PC-3 (cell line): ENCODE data around the gene EIF4G1. TPM values are rescaled to one million over a fixed set of nuclear protein-coding genes. Genes with fewer than 3 reads are reported as not detected.

Source experiments
- ATAC-seq: fragments of 200-7000 bp; cut with Tn5 transposase; 2 replicates; pipeline ENCODE4 v1.9.1; 2020; ENCODE audit warnings: mild to moderate bottlenecking, moderate library complexity
- BruUV-seq: library from RNA; stranded (reverse); fragments of 400-500 nt; replicated peaks from 2 replicates; lab custom pipeline; 2021; lab: Mats Ljungman, UMichigan
- CTCF ChIA-PET: fragments of 300-600 bp; sonication (Branson Sonifier 250); formaldehyde crosslinking; loops from one replicate; lab custom pipeline; 2022; ENCODE audit warnings: antibody characterized with exemption; lab: Charles Lee
- POLR2A ChIA-PET: fragments of 300-600 bp; sonication (Branson Sonifier 250); formaldehyde crosslinking; loops from one replicate; lab custom pipeline; 2022; ENCODE audit warnings: antibody characterized with exemption; ENCODE audit not compliant: unreplicated experiment; lab: Charles Lee
- DNase-seq: peaks from one replicate; pipeline ENCODE4 v3.0.0-alpha.2; 2015
- H2AFZ ChIP-seq: fragments of 300-600 bp; sonication (generic); 2 replicates; pipeline ENCODE4 v1.6.0; 2016; ENCODE audit warnings: antibody characterized with exemption, low read length
- H3F3A ChIP-seq: fragments of 300-600 bp; sonication (generic); one replicate; pipeline ENCODE4 v1.6.0; 2017; ENCODE audit warnings: antibody characterized with exemption, low read length, control low read depth, mild to moderate bottlenecking; ENCODE audit not compliant: unreplicated experiment
- H3K27ac ChIP-seq: fragments of 300-600 bp; sonication (generic); 2 replicates; pipeline ENCODE4 v1.5.1; 2016; ENCODE audit warnings: mild to moderate bottlenecking, low read length
- H3K27me3 ChIP-seq: fragments of 300-600 bp; sonication (generic); 2 replicates; pipeline ENCODE4 v1.6.1; 2016; ENCODE audit warnings: low read length, mixed read lengths
- H3K36me3 ChIP-seq: fragments of 300-600 bp; sonication (generic); 2 replicates; pipeline ENCODE4 v1.6.1; 2016; ENCODE audit warnings: low read depth, mixed run types, low read length, mixed read lengths
- H3K4me1 ChIP-seq: fragments of 300-600 bp; sonication (generic); 2 replicates; pipeline ENCODE4 v1.5.1; 2016; ENCODE audit warnings: low read length; ENCODE audit not compliant: insufficient read depth
- H3K4me2 ChIP-seq: fragments of 300-600 bp; sonication (generic); 2 replicates; pipeline ENCODE4 v1.6.0; 2016; ENCODE audit warnings: low read length
- H3K4me3 ChIP-seq: fragments of 300-600 bp; sonication (generic); 2 replicates; pipeline ENCODE4 v1.5.1; 2016; ENCODE audit warnings: mild to moderate bottlenecking, low read length, mixed read lengths
- H3K79me2 ChIP-seq: fragments of 300-600 bp; sonication (generic); 2 replicates; pipeline ENCODE4 v1.6.1; 2017; ENCODE audit warnings: low read length, mixed read lengths
- H3K9ac ChIP-seq: fragments of 300-600 bp; sonication (generic); 2 replicates; pipeline ENCODE4 v1.6.0; 2016; ENCODE audit warnings: mild to moderate bottlenecking, low read length
- H3K9me2 ChIP-seq: fragments of 300-600 bp; sonication (generic); replicated peaks from 2 replicates; pipeline ENCODE4 v1.6.1; 2016; ENCODE audit warnings: mixed run types, low read length, mixed read lengths
- H3K9me3 ChIP-seq: fragments of 300-600 bp; sonication (generic); 2 replicates; pipeline ENCODE4 v1.6.1; 2016; ENCODE audit warnings: low read length, mixed read lengths
- H4K20me1 ChIP-seq: fragments of 300-600 bp; sonication (generic); 2 replicates; pipeline ENCODE4 v1.6.1; 2016; ENCODE audit warnings: low read length, mixed read lengths
- EZH2 ChIP-seq: fragments of 300-600 bp; sonication (generic); IDR thresholded peaks from one replicate; pipeline ENCODE4 v1.6.1; 2017; ENCODE audit warnings: antibody characterized with exemption, mild to moderate bottlenecking, low read length; ENCODE audit not compliant: unreplicated experiment
- EZH2phosphoT487 ChIP-seq: fragments of 300-600 bp; sonication (generic); IDR thresholded peaks from 2 replicates; pipeline ENCODE4 v1.6.1; 2018; ENCODE audit warnings: mild to moderate bottlenecking, antibody characterized with exemption, low read length, borderline replicate concordance
- intact Hi-C: fragments of 100-400 bp; cut with micrococcal nuclease; formaldehyde crosslinking; loops from 2 replicates; pipeline ENCODE4 v1.9.0; 2023
- total RNA-seq: library from RNA; depleted of rRNA; stranded (reverse); fragments of >200 nt; gene quantifications from 2 replicates; pipeline ENCODE4 v1.2.3, GENCODE V29; 2014
- TF ChIP-seq, protein P1 (sequence below): fragments of 300-600 bp; sonication (generic); conservative IDR thresholded peaks from 2 replicates; pipeline ENCODE4 v1.5.1; 2017; ENCODE audit warnings: antibody characterized with exemption, low read depth, mild to moderate bottlenecking, low read length

EIF4G1 gene
- total RNA-seq, 1 experiment from 2014 or later = 463 TPM

DNA sequence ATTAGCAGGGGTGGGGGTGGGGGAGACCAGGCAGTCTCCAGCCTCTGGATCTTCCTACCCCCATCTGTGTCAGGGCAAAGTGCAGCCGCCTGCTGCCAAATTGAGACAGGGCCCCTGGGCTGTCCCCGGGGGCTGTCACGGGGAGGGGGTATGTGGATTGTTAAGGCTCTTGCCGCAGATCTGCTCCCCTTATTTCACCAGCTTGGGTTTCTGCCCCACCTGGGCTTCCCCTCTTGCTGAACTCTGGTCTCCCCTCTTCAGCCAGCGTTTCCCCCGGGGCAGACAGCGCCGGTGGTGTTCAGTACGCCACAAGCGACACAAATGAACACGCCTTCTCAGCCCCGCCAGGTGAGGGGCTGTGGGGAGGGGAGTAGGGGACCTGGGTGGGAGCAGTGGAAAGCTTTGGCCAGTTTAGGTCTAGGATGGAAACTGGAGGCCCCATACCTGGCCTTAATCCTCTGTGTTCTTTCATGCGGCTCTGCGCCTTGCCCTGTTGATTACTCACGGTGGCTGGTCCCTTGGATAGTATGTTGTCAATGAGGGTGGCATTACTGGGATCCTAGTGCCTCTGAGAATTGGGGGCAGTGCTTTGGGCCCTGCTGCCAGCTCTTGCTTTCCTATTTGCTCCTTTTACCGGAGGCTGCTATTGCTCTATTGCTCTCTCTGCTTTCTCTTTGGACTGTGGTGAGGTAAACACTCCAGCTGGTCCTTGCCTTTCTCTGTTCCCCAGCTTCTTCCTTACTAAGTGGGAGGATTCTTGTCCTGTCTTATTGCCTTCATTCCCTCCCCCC lies 1.7 kb downstream of the EIF4G1 start:
- intact Hi-C loops = loop anchor here (2.0 kb wide), 1 partner anchor 19 kb away; no protein-coding TSS in a partner anchor
- POLR2A ChIA-PET = interaction anchor here (0.5 to 0.6 kb wide), 2 partner anchors 27 to 35 kb away, joined by 5 to 19 read pairs; no protein-coding TSS in a partner anchor
- peak; percentile 32 for DNase-seq
- no TSS peak for BruUV-seq
- Histone ChIP-seq H3K79me2 (peaks cover 63% of the 10 kb centered on the region), H3K36me3 (peaks cover 34% of the 10 kb centered on the region), H3K9me3 (no peaks in the 10 kb centered on the region), H3K27ac (peak overlapping the region; percentile 90), H3K4me3 (peak overlapping the region; percentile 100), H3K9me2 (no peaks in the 10 kb centered on the region), H2AFZ (no peak overlapping the region), H3K27me3 (no peaks in the 10 kb centered on the region), H3K4me1 (peaks cover 45% of the 10 kb centered on the region), H3K9ac (peak overlapping the region; percentile 100), H3F3A (peaks cover 5% of the 10 kb centered on the region), H4K20me1 (peaks cover 56% of the 10 kb centered on the region), H3K4me2 (peak overlapping the region; percentile 96)
- no peak for ATAC-seq
- CTCF ChIA-PET = no interaction called here
- TF ChIP-seq EZH2 = no peak

DNA sequence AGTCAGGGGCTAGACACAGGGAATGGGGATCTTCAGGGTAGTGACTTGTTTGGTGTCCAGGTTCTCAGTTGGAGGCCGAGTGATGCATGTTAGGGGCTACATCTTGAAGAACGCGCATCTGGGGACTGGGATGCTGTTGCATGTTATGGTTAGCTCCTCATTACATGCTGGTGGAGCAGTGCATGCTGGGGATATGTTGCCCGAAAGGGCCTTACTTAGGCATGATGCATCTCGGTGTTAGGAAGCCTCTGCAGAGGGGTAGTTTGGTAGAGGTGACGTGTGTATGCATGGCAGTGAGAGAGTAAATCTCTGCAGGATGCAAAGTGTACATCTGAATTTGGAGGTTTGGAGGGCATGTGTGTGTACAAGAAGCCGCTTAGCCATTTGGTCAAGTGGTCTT lies 2.4 kb downstream of the EIF4G1 start:
- Histone ChIP-seq H2AFZ (no peak overlapping the region), H3K9me2 (no peaks in the 10 kb centered on the region), H3K36me3 (peaks cover 42% of the 10 kb centered on the region), H3K9ac (peak overlapping the region; percentile 100), H3K4me3 (peak overlapping the region; percentile 100), H3F3A (no peaks in the 10 kb centered on the region), H3K4me2 (peak overlapping the region; percentile 96), H3K27ac (no peak overlapping the region), H3K4me1 (peaks cover 45% of the 10 kb centered on the region), H3K79me2 (peaks cover 70% of the 10 kb centered on the region), H4K20me1 (peaks cover 63% of the 10 kb centered on the region), H3K9me3 (no peaks in the 10 kb centered on the region), H3K27me3 (no peaks in the 10 kb centered on the region)
- ChIA-PET CTCF (no interaction called here), POLR2A (interaction anchor here (0.6 kb wide), 1 partner anchor 1460 kb away, joined by 3 read pairs; no protein-coding TSS in a partner anchor)
- intact Hi-C loops = no loop called here
- ATAC-seq (no peak), DNase-seq (no peak)
- TF ChIP-seq, protein P1, sequence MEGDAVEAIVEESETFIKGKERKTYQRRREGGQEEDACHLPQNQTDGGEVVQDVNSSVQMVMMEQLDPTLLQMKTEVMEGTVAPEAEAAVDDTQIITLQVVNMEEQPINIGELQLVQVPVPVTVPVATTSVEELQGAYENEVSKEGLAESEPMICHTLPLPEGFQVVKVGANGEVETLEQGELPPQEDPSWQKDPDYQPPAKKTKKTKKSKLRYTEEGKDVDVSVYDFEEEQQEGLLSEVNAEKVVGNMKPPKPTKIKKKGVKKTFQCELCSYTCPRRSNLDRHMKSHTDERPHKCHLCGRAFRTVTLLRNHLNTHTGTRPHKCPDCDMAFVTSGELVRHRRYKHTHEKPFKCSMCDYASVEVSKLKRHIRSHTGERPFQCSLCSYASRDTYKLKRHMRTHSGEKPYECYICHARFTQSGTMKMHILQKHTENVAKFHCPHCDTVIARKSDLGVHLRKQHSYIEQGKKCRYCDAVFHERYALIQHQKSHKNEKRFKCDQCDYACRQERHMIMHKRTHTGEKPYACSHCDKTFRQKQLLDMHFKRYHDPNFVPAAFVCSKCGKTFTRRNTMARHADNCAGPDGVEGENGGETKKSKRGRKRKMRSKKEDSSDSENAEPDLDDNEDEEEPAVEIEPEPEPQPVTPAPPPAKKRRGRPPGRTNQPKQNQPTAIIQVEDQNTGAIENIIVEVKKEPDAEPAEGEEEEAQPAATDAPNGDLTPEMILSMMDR = no peak
- TF ChIP-seq EZH2phosphoT487 (no peak), EZH2 (no peak)
- no TSS peak for BruUV-seq

DNA sequence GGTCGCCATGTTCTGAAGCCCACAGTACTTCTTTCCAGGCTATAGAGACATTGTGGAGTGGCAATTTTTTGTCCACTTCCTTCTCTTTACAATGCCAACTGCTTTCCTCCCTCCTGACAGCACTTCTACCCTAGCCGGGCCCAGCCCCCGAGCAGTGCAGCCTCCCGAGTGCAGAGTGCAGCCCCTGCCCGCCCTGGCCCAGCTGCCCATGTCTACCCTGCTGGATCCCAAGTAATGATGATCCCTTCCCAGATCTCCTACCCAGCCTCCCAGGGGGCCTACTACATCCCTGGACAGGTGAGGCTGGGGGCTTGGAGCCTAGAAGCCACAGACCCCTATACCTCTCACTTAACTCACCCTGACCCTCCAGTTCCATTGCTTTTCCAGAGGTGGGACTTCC lies 2.8 kb downstream of the EIF4G1 start:
- no peak for ATAC-seq
- Histone ChIP-seq H3K27ac (no peak overlapping the region), H2AFZ (no peak overlapping the region), H3K9ac (0 out of 2 replicates have a peak overlapping the region, but pooled peaks have one; percentile 100), H3K4me2 (peak overlapping the region; percentile 96), H3K36me3 (peaks cover 46% of the 10 kb centered on the region), H3K9me2 (no peaks in the 10 kb centered on the region), H3K4me3 (peak overlapping the region; percentile 100), H3K79me2 (peaks cover 74% of the 10 kb centered on the region), H3K27me3 (no peaks in the 10 kb centered on the region), H4K20me1 (peaks cover 67% of the 10 kb centered on the region), H3F3A (no peaks in the 10 kb centered on the region), H3K4me1 (peaks cover 45% of the 10 kb centered on the region), H3K9me3 (no peaks in the 10 kb centered on the region)
- TF ChIP-seq EZH2 (no peak), EZH2phosphoT487 (no peak)
- TF ChIP-seq, protein P1 = no peak
- no TSS peak for BruUV-seq
- no peak for DNase-seq
- intact Hi-C loops = no loop called here
- POLR2A ChIA-PET = interaction anchor here (0.6 kb wide), 1 partner anchor 1460 kb away, joined by 3 read pairs; no protein-coding TSS in a partner anchor
- CTCF ChIA-PET = no interaction called here
